MM.1S (cell line): ENCODE measurements around the gene DCX.
A peak's percentile ranks its signal among the peaks of the same experiment; 100 is the strongest.

Source experiments
- DNase-seq: peaks from one replicate; pipeline ENCODE4 v3.0.0-alpha.2; 2015
- H2AFZ ChIP-seq: fragments of 300-600 bp; sonication (generic); 2 replicates; pipeline ENCODE4 v1.6.0; 2016; ENCODE audit warnings: antibody characterized with exemption, low read length
- H3F3A ChIP-seq: fragments of 300-600 bp; sonication (generic); 2 replicates; pipeline ENCODE4 v1.6.1; 2016; ENCODE audit warnings: mild to moderate bottlenecking, antibody characterized with exemption, low read length, moderate library complexity, mixed read lengths; ENCODE audit not compliant: insufficient read depth
- H3K27ac ChIP-seq: fragments of 300-600 bp; sonication (generic); 2 replicates; pipeline ENCODE4 v1.5.1; 2016; ENCODE audit warnings: mild to moderate bottlenecking, low read length
- H3K27me3 ChIP-seq: fragments of 300-600 bp; sonication (generic); replicated peaks from 2 replicates; pipeline ENCODE4 v1.6.0; 2016; ENCODE audit warnings: low read length; ENCODE audit not compliant: insufficient read depth
- H3K36me3 ChIP-seq: fragments of 300-600 bp; sonication (generic); replicated peaks from 2 replicates; pipeline ENCODE4 v1.6.1; 2016; ENCODE audit warnings: mild to moderate bottlenecking, low read length, mixed read lengths; ENCODE audit not compliant: insufficient read depth
- H3K4me1 ChIP-seq: fragments of 300-600 bp; sonication (generic); 2 replicates; pipeline ENCODE4 v1.6.1; 2016; ENCODE audit warnings: low read length, mixed read lengths
- H3K4me2 ChIP-seq: fragments of 300-600 bp; sonication (generic); 2 replicates; pipeline ENCODE4 v1.6.0; 2016; ENCODE audit warnings: low read depth, low read length
- H3K4me3 ChIP-seq: fragments of 300-600 bp; sonication (generic); 2 replicates; pipeline ENCODE4 v1.5.1; 2016; ENCODE audit warnings: low read length, mixed read lengths
- H3K79me2 ChIP-seq: fragments of 300-600 bp; sonication (generic); 2 replicates; pipeline ENCODE4 v1.6.1; 2016; ENCODE audit warnings: mixed run types, low read length, mixed read lengths
- H3K9ac ChIP-seq: fragments of 300-600 bp; sonication (generic); 2 replicates; pipeline ENCODE4 v1.6.1; 2016; ENCODE audit warnings: low read length, mixed read lengths
- H3K9me2 ChIP-seq: fragments of 300-600 bp; sonication (generic); replicated peaks from 2 replicates; pipeline ENCODE4 v1.6.1; 2016; ENCODE audit warnings: mild to moderate bottlenecking, low read length, mixed read lengths; ENCODE audit not compliant: insufficient read depth
- H3K9me3 ChIP-seq: fragments of 300-600 bp; sonication (generic); replicated peaks from 2 replicates; pipeline ENCODE4 v1.6.1; 2016; ENCODE audit warnings: mild to moderate bottlenecking, low read length, mixed read lengths; ENCODE audit not compliant: insufficient read depth
- H4K20me1 ChIP-seq: fragments of 300-600 bp; sonication (generic); 2 replicates; pipeline ENCODE4 v1.6.1; 2016; ENCODE audit warnings: mild to moderate bottlenecking, low read length, moderate library complexity, mixed read lengths; ENCODE audit not compliant: insufficient read depth
- CTCF ChIP-seq: fragments of 300-600 bp; sonication (generic); IDR thresholded peaks from 2 replicates; pipeline ENCODE4 v1.5.1; 2016; ENCODE audit warnings: antibody characterized with exemption, low read length, mixed read lengths
- EZH2 ChIP-seq: fragments of 300-600 bp; sonication (generic); optimal IDR thresholded peaks from 2 replicates; pipeline ENCODE3; 2017; ENCODE audit warnings: low read depth, mild to moderate bottlenecking, antibody characterized with exemption, low read length, mixed read lengths
- EZH2phosphoT487 ChIP-seq: fragments of 300-600 bp; sonication (generic); IDR thresholded peaks from 2 replicates; pipeline ENCODE4 v1.6.1; 2018; ENCODE audit warnings: antibody characterized with exemption, low read length

Gene DCX

GRCh38 chrX:111411983-111412382 is at the start of gene DCX:
Gene DCX, minus strand, starts transcription at chrX:111412192. Its CDS starts 1,794 bp downstream, at chrX:111410398.
- TF ChIP-seq CTCF, result no peak
- TF ChIP-seq EZH2, result no peak
- no peak for TF ChIP-seq EZH2phosphoT487
- Histone ChIP-seq H4K20me1 (no peaks in the 10 kb centered on the region), H3K9ac (no peak within 1 kb of the TSS), H3K4me1 (no peaks in the 10 kb centered on the region), H3K36me3 (no peaks in the 10 kb centered on the region), H3K27me3 (no peaks in the 10 kb centered on the region), H3F3A (no peaks in the 10 kb centered on the region), H3K9me2 (no peaks in the 10 kb centered on the region), H3K4me2 (no peak within 1 kb of the TSS), H3K9me3 (no peaks in the 10 kb centered on the region), H3K79me2 (no peaks in the 10 kb centered on the region), H3K4me3 (no peak within 1 kb of the TSS), H2AFZ (no peak within 1 kb of the TSS), H3K27ac (no peak within 1 kb of the TSS)
- DNase-seq, result no peak

GRCh38 chrX:111460607-111461006 is 48.6 kb upstream of the DCX start:
- no peak for DNase-seq
- Histone ChIP-seq H3K4me1 (no peaks in the 10 kb centered on the region), H3K27ac (no peak overlapping the region), H2AFZ (no peak overlapping the region), H4K20me1 (no peaks in the 10 kb centered on the region), H3F3A (no peaks in the 10 kb centered on the region), H3K9me3 (no peaks in the 10 kb centered on the region), H3K9me2 (no peaks in the 10 kb centered on the region), H3K36me3 (no peaks in the 10 kb centered on the region), H3K79me2 (no peaks in the 10 kb centered on the region), H3K27me3 (no peaks in the 10 kb centered on the region), H3K9ac (no peak overlapping the region), H3K4me2 (no peak overlapping the region), H3K4me3 (no peak overlapping the region)
- TF ChIP-seq EZH2phosphoT487, result no peak
- TF ChIP-seq CTCF, result no peak
- no peak for TF ChIP-seq EZH2

- DNase-seq, result peak; percentile 47
- Histone ChIP-seq H3K9me3 (no peaks in the 10 kb centered on the region), H3K36me3 (no peaks in the 10 kb centered on the region), H3F3A (no peaks in the 10 kb centered on the region), H3K4me1 (no peaks in the 10 kb centered on the region), H3K9me2 (no peaks in the 10 kb centered on the region), H3K4me3 (no peak overlapping the region), H3K27ac (no peak overlapping the region), H4K20me1 (no peaks in the 10 kb centered on the region), H3K79me2 (no peaks in the 10 kb centered on the region), H3K27me3 (no peaks in the 10 kb centered on the region), H3K9ac (no peak overlapping the region), H2AFZ (no peak overlapping the region), H3K4me2 (no peak overlapping the region)
- TF ChIP-seq CTCF, result peak; percentile 49
- TF ChIP-seq EZH2phosphoT487, result no peak
Measured at GRCh38 chrX:111447298-111447697, 35.3 kb upstream of the DCX start.
